Activated CD8-positive, alpha-beta T cell treated with anti-CD3 and anti-CD28 coated beads for 36 hours (primary cell): ENCODE data around the gene LRMDA. TPM values are rescaled to one million over a fixed set of nuclear protein-coding genes. Genes with fewer than 3 reads are reported as not detected.

Source experiments
- ATAC-seq: fragments of 200-7000 bp; cut with Tn5 transposase; one replicate; pipeline ENCODE4 v1.10.0; 2021; ENCODE audit warnings: mild to moderate bottlenecking, moderate library complexity
- CTCF ChIA-PET: fragments of 350-600 bp; sonication (Branson Sonifier 250); formaldehyde crosslinking; loops from one replicate; lab custom pipeline; 2021; ENCODE audit warnings: antibody characterized with exemption; lab: Charles Lee
- POLR2A ChIA-PET: fragments of 350-600 bp; sonication (Branson Sonifier 250); formaldehyde crosslinking; loops from one replicate; lab custom pipeline; 2021; ENCODE audit warnings: antibody characterized with exemption; lab: Charles Lee
- DNase-seq: peaks from one replicate; pipeline ENCODE4 v3.0.0-alpha.2; 2020
- H3K27ac Mint-ChIP-seq: one replicate; pipeline ENCODE4 v1.8.0; 2021; ENCODE audit warnings: mild to moderate bottlenecking, mixed read lengths
- H3K27me3 Mint-ChIP-seq: one replicate; pipeline ENCODE4 v1.8.0; 2021; ENCODE audit warnings: mixed read lengths
- H3K36me3 Mint-ChIP-seq: one replicate; pipeline ENCODE4 v1.8.0; 2021; ENCODE audit warnings: low read depth, mixed read lengths
- H3K4me1 Mint-ChIP-seq: one replicate; pipeline ENCODE4 v1.8.0; 2021; ENCODE audit warnings: low read depth, mixed read lengths
- H3K4me3 Mint-ChIP-seq: one replicate; pipeline ENCODE4 v1.8.0; 2021; ENCODE audit warnings: mild to moderate bottlenecking, moderate library complexity, mixed read lengths
- H3K9me3 Mint-ChIP-seq: one replicate; pipeline ENCODE4 v1.8.0; 2021; ENCODE audit warnings: mixed read lengths
- CTCF ChIP-seq: fragments of 200-600 bp; IDR thresholded peaks from one replicate; pipeline ENCODE4 v1.8.0; 2022; ENCODE audit warnings: antibody characterized with exemption, mild to moderate bottlenecking
- intact Hi-C: fragments of 100-400 bp; cut with micrococcal nuclease; formaldehyde crosslinking; loops from one replicate; pipeline ENCODE4 v1.10.0; 2022
- total RNA-seq, 2 experiments: library from RNA; stranded (reverse); gene quantifications; one replicate each; pipeline ENCODE4 v1.2.3, GENCODE V29; 2021

LRMDA gene
- total RNA-seq, 2 experiments from 2014 or later, result not detected

GRCh38 chr10:75396631-75397495 is 34.6 kb upstream of the LRMDA start:
- TF ChIP-seq CTCF, result no peak
- intact Hi-C loops, result no loop called here
- CTCF ChIA-PET, result interaction anchor here (0.6 to 1.5 kb wide), 4 partner anchors 13 to 537 kb away, joined by 3 to 6 read pairs (median 3); no protein-coding TSS in a partner anchor
- H3K4me1 Mint-ChIP-seq, result peaks cover 10% of the 10 kb centered on the region
- DNase-seq (no peak), ATAC-seq (no peak)
- no peak overlapping the region for H3K4me3 Mint-ChIP-seq
- H3K9me3 Mint-ChIP-seq, result no peaks in the 10 kb centered on the region
- peaks cover 51% of the 10 kb centered on the region for H3K27me3 Mint-ChIP-seq
- H3K36me3 Mint-ChIP-seq, result no peaks in the 10 kb centered on the region
- POLR2A ChIA-PET, result no interaction called here
- H3K27ac Mint-ChIP-seq, result no peak overlapping the region

- Mint-ChIP-seq H3K4me3 (no peak overlapping the region), H3K27ac (no peak overlapping the region), H3K9me3 (no peaks in the 10 kb centered on the region), H3K4me1 (peaks cover 15% of the 10 kb centered on the region), H3K36me3 (no peaks in the 10 kb centered on the region), H3K27me3 (peaks cover 53% of the 10 kb centered on the region)
- DNase-seq (no peak), ATAC-seq (no peak)
- TF ChIP-seq CTCF, result no peak
- intact Hi-C loops, result no loop called here
- POLR2A ChIA-PET, result interaction anchor here (0.6 kb wide), 1 partner anchor 89 kb away, joined by 3 read pairs; no protein-coding TSS in a partner anchor
- CTCF ChIA-PET, result interaction anchor here (1.1 kb wide), 1 partner anchor 14 kb away, joined by 3 read pairs; no protein-coding TSS in a partner anchor
Observed at GRCh38 chr10:75397496-75398199, 33.8 kb upstream of the LRMDA start.

- H3K27me3 Mint-ChIP-seq, result peaks cover 57% of the 10 kb centered on the region
- DNase-seq (no peak), ATAC-seq (no peak)
- CTCF ChIA-PET, result no interaction called here
- POLR2A ChIA-PET, result interaction anchor here (0.6 kb wide), 3 partner anchors 37 to 131 kb away, joined by 3 read pairs; no protein-coding TSS in a partner anchor
- H3K27ac Mint-ChIP-seq, result no peak overlapping the region
- intact Hi-C loops, result no loop called here
- no peaks in the 10 kb centered on the region for H3K36me3 Mint-ChIP-seq
- no peak overlapping the region for H3K4me3 Mint-ChIP-seq
- H3K9me3 Mint-ChIP-seq, result no peaks in the 10 kb centered on the region
- H3K4me1 Mint-ChIP-seq, result peaks cover 21% of the 10 kb centered on the region
- TF ChIP-seq CTCF, result no peak
Observed at GRCh38 chr10:75398200-75398691, 33.2 kb upstream of the LRMDA start.

- Mint-ChIP-seq H3K4me1 (peaks cover 24% of the 10 kb centered on the region), H3K27me3 (peaks cover 58% of the 10 kb centered on the region), H3K27ac (no peak overlapping the region), H3K9me3 (no peaks in the 10 kb centered on the region), H3K36me3 (no peaks in the 10 kb centered on the region), H3K4me3 (no peak overlapping the region)
- POLR2A ChIA-PET, result interaction anchor here (0.6 kb wide), 2 partner anchors 36 to 132 kb away, joined by 3 read pairs; no protein-coding TSS in a partner anchor
- DNase-seq (no peak), ATAC-seq (no peak)
- CTCF ChIA-PET, result interaction anchor here (1.3 kb wide), 1 partner anchor 8 kb away, joined by 3 read pairs; no protein-coding TSS in a partner anchor
- intact Hi-C loops, result no loop called here
- TF ChIP-seq CTCF, result no peak
Observed at GRCh38 chr10:75398692-75399460, 32.5 kb upstream of the LRMDA start.
